Transverse colon (tissue), 4 donors: ENCODE measurements around the gene POLQ. TPM values are rescaled to one million over a fixed set of nuclear protein-coding genes. Genes with fewer than 3 reads are reported as not detected.

Experiments used
- DNase-seq: peaks from one replicate; pipeline ENCODE4 v3.0.0-alpha.2; 2019
- H3K27ac ChIP-seq, 4 donors: fragments of 200-600 bp; sonication (generic); 2 replicates each; pipeline ENCODE4 v1.5.1; 2016 to 2018; ENCODE audit warnings: inconsistent platforms in 4 of 4
- H3K27me3 ChIP-seq: fragments of 200-600 bp; sonication (generic); 2 replicates; pipeline ENCODE4 v1.5.1; 2017; ENCODE audit warnings: inconsistent platforms
- H3K36me3 ChIP-seq, 4 donors: fragments of 200-600 bp; sonication (generic); 2 replicates each; pipeline ENCODE4 v1.5.1; 2017 to 2019; ENCODE audit warnings: inconsistent platforms in 4 of 4
- H3K4me1 ChIP-seq, 4 donors: fragments of 200-600 bp; sonication (generic); 2 replicates each; pipeline ENCODE4 v1.5.1; 2017 to 2020; ENCODE audit warnings: inconsistent platforms in 4 of 4
- H3K4me3 ChIP-seq, 4 donors: fragments of 200-600 bp; sonication (generic); 1 replicate in 1 of 4; 2 replicates in 3 of 4; pipeline versions ENCODE4 v1.5.1 to v1.6.1; 2017 to 2019; ENCODE audit warnings: inconsistent platforms in 4 of 4
- H3K9me3 ChIP-seq, 2 donors: fragments of 200-600 bp; sonication (generic); 2 replicates each; pipeline ENCODE4 v1.5.1; 2017 to 2019; ENCODE audit warnings: inconsistent platforms in 2 of 2
- CTCF ChIP-seq, 5 experiments: fragments of 200-600 bp in 3 of 5; fragments of 450-650 bp in 2 of 5; sonication (generic) in 3 of 5; IDR thresholded peaks; 1 replicate in 2 of 5; 2 replicates in 3 of 5; pipeline ENCODE4 v1.5.1; 2016 to 2017; ENCODE audit warnings: antibody characterized with exemption in 5 of 5, inconsistent platforms in 3 of 5, mild to moderate bottlenecking in 2 of 5, moderate library complexity in 1 of 5
- EP300 ChIP-seq: sonication (generic); formaldehyde crosslinking; IDR thresholded peaks from one replicate; pipeline ENCODE4 v1.6.1; 2017; ENCODE audit warnings: antibody characterized with exemption, low read depth
- POLR2A ChIP-seq: fragments of 450-650 bp; IDR thresholded peaks from one replicate; pipeline ENCODE4 v1.6.1; 2016; ENCODE audit warnings: antibody characterized with exemption, mild to moderate bottlenecking, moderate library complexity
- POLR2AphosphoS5 ChIP-seq, 3 donors: sonication (generic); formaldehyde crosslinking; IDR thresholded peaks; one replicate each; pipeline ENCODE4 v1.6.1; 2016; ENCODE audit warnings: antibody characterized with exemption in 3 of 3
- WGBS, 2 donors: methylation state at CpG; one replicate each; pipeline ENCODE4 v1.1.5; 2018; ENCODE audit warnings: low coverage in 1 of 2; 5-methylcytosine and 5-hydroxymethylcytosine counted together
- in situ Hi-C, 4 donors: fragments of 200-750 bp; cut with MboI; loops; one replicate each; pipeline versions ENCODE4 v1.15.0 to v1.15.1; 2017; ENCODE audit warnings: low sequenced_read_pairs in 3 of 4, low pct_ligation_motif_present in 1 of 4, low pct_unique_long_range_greater_than_20kb in 1 of 4
- intact Hi-C: fragments of 100-400 bp; cut with DNase I; formaldehyde crosslinking; loops from one replicate; pipeline ENCODE4 v1.15.1; 2023; ENCODE audit warnings: low total_unique reads
- total RNA-seq, 4 donors: library from RNA; depleted of rRNA; stranded (reverse); fragments of >200 nt; gene quantifications; one replicate each; pipeline ENCODE4 v1.1.0, GENCODE V29; 2016

Gene POLQ
- total RNA-seq, 4 donors from 2014 or later, result under 0.01 to 25.1 (median 0.94) TPM

GRCh38 chr3:121424549-121424948 lies 121.2 kb downstream of the POLQ start:
- Histone ChIP-seq H3K27me3 (no peaks in the 10 kb centered on the region), H3K4me1 (no peaks in the 10 kb centered on the region), H3K36me3 (no peaks in the 10 kb centered on the region), H3K4me3 (no peak overlapping the region), H3K27ac (no peak overlapping the region), H3K9me3 (no peaks in the 10 kb centered on the region)
- no peak for DNase-seq
- in situ Hi-C loops, result no loop called here
- TF ChIP-seq EP300 (no peak), POLR2A (no peak), POLR2AphosphoS5 (IDR thresholded peaks at IDR 0.05) (no peak), CTCF (IDR thresholded peaks at IDR 0.05) (no peak)
- intact Hi-C loops, result no loop called here

- in situ Hi-C loops (no loop called here), intact Hi-C loops (no loop called here)
- Histone ChIP-seq H3K36me3 (no peaks in the 10 kb centered on the region), H3K27ac (no peak overlapping the region), H3K9me3 (no peaks in the 10 kb centered on the region), H3K4me3 (no peak overlapping the region), H3K27me3 (no peaks in the 10 kb centered on the region), H3K4me1 (no peaks in the 10 kb centered on the region)
- no peak for DNase-seq
- TF ChIP-seq CTCF (IDR thresholded peaks at IDR 0.05) (no peak), POLR2A (no peak)
- 96% methylated on average over 6 of the region's 6 CpGs for WGBS, 2 donors
Measured at GRCh38 chr3:121418182-121418581, 127.6 kb downstream of the POLQ start.

GRCh38 chr3:121414924-121415323 lies 130.9 kb downstream of the POLQ start:
- Histone ChIP-seq H3K9me3 (no peaks in the 10 kb centered on the region), H3K27me3 (no peaks in the 10 kb centered on the region), H3K4me1 (no peaks in the 10 kb centered on the region), H3K36me3 (no peaks in the 10 kb centered on the region), H3K4me3 (no peak overlapping the region), H3K27ac (no peak overlapping the region)
- DNase-seq, result no peak
- no peak for TF ChIP-seq POLR2A
- TF ChIP-seq POLR2AphosphoS5 (IDR thresholded peaks at IDR 0.05), result no peak
- TF ChIP-seq CTCF (IDR thresholded peaks at IDR 0.05), result no peak
- no peak for TF ChIP-seq EP300
- 79 to 90% methylated on average over 2 of the region's 2 CpGs for WGBS, 2 donors
- intact Hi-C loops (no loop called here), in situ Hi-C loops (no loop called here)

- in situ Hi-C loops, result no loop called here
- intact Hi-C loops, result loop anchor here (2.0 kb wide), 1 partner anchor 45 kb away; no protein-coding TSS in a partner anchor
- Histone ChIP-seq H3K27me3 (no peaks in the 10 kb centered on the region), H3K4me1 (no peaks in the 10 kb centered on the region), H3K9me3 (no peaks in the 10 kb centered on the region), H3K4me3 (no peak overlapping the region), H3K27ac (no peak overlapping the region), H3K36me3 (no peaks in the 10 kb centered on the region)
- TF ChIP-seq CTCF (IDR thresholded peaks at IDR 0.05) (no peak), EP300 (no peak), POLR2AphosphoS5 (IDR thresholded peaks at IDR 0.05) (no peak), POLR2A (no peak)
- DNase-seq, result no peak
- 79 to 86% methylated on average over 1 of the region's 1 CpG for WGBS, 2 donors
Measured at GRCh38 chr3:121411523-121411922, 134.3 kb downstream of the POLQ start.
